Measurements from ENCODE around the gene HSPA8.
"Not testable (repeated sequence)": the region's sequence is repeated elsewhere in the genome, so short reads cannot be mapped to it uniquely, and the experiment has no call there.

- TF ChIP-seq, protein P1, sequence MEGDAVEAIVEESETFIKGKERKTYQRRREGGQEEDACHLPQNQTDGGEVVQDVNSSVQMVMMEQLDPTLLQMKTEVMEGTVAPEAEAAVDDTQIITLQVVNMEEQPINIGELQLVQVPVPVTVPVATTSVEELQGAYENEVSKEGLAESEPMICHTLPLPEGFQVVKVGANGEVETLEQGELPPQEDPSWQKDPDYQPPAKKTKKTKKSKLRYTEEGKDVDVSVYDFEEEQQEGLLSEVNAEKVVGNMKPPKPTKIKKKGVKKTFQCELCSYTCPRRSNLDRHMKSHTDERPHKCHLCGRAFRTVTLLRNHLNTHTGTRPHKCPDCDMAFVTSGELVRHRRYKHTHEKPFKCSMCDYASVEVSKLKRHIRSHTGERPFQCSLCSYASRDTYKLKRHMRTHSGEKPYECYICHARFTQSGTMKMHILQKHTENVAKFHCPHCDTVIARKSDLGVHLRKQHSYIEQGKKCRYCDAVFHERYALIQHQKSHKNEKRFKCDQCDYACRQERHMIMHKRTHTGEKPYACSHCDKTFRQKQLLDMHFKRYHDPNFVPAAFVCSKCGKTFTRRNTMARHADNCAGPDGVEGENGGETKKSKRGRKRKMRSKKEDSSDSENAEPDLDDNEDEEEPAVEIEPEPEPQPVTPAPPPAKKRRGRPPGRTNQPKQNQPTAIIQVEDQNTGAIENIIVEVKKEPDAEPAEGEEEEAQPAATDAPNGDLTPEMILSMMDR (conservative IDR thresholded peaks at IDR 0.05; ENCODE audit: low read length), result not testable (repeated sequence)
- not testable (repeated sequence) for TF ChIP-seq EZH2phosphoT487 (IDR thresholded peaks at IDR 0.05; ENCODE audit: borderline replicate concordance)
Measured at GRCh38 chr11:123059041-123059920, 2.7 kb downstream of the HSPA8 start.

Data from Loucy (cell line).